NT2/D1 (cell line): ENCODE data around the gene HOXA3.

Experiments used
- DNase-seq: peaks from one replicate; pipeline ENCODE4 v3.0.0-alpha.2; 2011; ENCODE audit warnings: low read depth, low spot score
- H3K27me3 ChIP-seq: 2 replicates; pipeline ENCODE4 v1.6.0; 2011; ENCODE audit warnings: mild to moderate bottlenecking; ENCODE audit not compliant: insufficient read length, insufficient read depth
- H3K36me3 ChIP-seq: 2 replicates; pipeline ENCODE4 v1.6.1; 2011; ENCODE audit warnings: mild to moderate bottlenecking, low read length, mixed read lengths; ENCODE audit not compliant: insufficient read depth, insufficient read length
- H3K4me1 ChIP-seq: 2 replicates; pipeline ENCODE4 v1.5.1; 2011; ENCODE audit not compliant: insufficient read depth, insufficient read length
- H3K4me3 ChIP-seq: 2 replicates; pipeline ENCODE4 v1.5.1; 2011; ENCODE audit warnings: low read depth; ENCODE audit not compliant: insufficient read length
- H3K9ac ChIP-seq: 2 replicates; pipeline ENCODE4 v1.6.0; 2011; ENCODE audit warnings: low read depth; ENCODE audit not compliant: insufficient read length
- H3K9me3 ChIP-seq: 2 replicates; pipeline ENCODE4 v1.5.1; 2011; ENCODE audit warnings: mild to moderate bottlenecking, low read length; ENCODE audit not compliant: insufficient read depth
- SUZ12 ChIP-seq: IDR thresholded peaks from 2 replicates; pipeline ENCODE4 v1.6.1; 2011; ENCODE audit not compliant: insufficient read length, insufficient read depth; ENCODE audit errors: extremely low read depth
- YY1 ChIP-seq: IDR thresholded peaks from 2 replicates; pipeline ENCODE4 v1.6.1; 2011; ENCODE audit not compliant: insufficient read length, insufficient read depth
- ZNF274 ChIP-seq: IDR thresholded peaks from 2 replicates; pipeline ENCODE4 v1.6.1; 2011; ENCODE audit warnings: mild to moderate bottlenecking, low read depth, low read length

HOXA3 gene

DNA sequence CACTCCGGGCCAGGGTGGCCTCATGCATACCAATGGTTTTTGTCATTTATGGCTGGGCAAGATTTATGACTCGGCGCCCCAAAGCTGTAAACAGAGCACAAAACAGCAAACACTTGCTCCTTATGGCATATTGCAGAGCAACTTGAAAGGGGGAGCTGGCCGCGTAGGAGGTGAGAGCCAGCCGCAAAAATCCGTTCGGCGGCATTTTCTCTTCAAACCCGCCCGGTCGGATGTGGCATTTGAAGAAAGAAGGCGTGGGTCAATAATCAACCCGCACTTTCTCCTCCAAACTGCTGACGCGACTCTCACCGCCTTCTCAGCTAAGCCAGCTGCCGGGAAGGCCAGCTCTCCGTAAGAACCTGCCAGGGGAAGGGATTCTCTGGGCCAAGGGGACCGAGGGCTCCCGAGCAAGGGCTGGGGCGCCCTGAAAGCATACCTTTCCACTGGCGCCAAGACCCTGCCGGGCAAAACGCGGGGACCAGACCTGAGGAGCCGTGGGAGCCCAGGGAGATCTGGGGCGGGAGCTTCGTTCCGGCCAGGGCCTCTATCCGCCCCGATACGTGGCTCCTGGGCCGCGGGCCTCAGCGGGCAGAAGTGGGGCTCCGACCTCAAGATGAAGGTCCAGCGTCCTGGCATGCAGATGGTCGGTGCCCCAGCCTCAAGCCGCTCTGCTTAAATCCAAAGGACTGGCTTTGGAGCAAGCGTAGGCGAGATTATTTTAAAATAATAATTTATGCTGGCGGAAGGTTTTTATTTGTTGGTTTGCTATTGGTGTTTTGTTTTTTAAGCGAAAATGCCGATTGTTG lies 37.0 kb downstream of the HOXA3 start:
- no peak for TF ChIP-seq ZNF274
- no peak for TF ChIP-seq SUZ12
- no peak for TF ChIP-seq YY1
- Histone ChIP-seq H3K4me3 (no peak overlapping the region), H3K4me1 (peaks cover 5% of the 10 kb centered on the region), H3K36me3 (no peaks in the 10 kb centered on the region), H3K9ac (no peak overlapping the region), H3K9me3 (no peaks in the 10 kb centered on the region), H3K27me3 (peaks cover 97% of the 10 kb centered on the region)
- DNase-seq = no peak

DNA sequence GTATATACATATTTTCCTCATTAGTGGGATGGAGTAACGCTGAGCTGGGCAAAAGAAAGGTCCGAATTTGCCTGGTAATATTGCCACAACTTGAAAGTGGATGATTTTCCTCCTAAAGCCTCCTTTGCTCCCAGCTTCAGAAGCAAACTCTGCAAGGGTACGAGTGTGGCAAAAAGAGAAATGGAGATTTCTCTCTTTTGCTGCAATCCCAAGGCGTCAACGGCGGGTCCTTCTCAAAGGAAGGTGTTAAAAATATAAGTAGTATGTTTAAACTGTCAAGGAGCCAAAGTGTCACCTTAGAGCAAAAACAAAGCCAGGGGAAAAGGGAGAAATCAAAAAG lies 37.5 kb downstream of the HOXA3 start:
- Histone ChIP-seq H3K36me3 (no peaks in the 10 kb centered on the region), H3K4me3 (no peak overlapping the region), H3K9me3 (no peaks in the 10 kb centered on the region), H3K27me3 (peaks cover 97% of the 10 kb centered on the region), H3K9ac (no peak overlapping the region), H3K4me1 (peaks cover 6% of the 10 kb centered on the region)
- no peak for DNase-seq
- no peak for TF ChIP-seq YY1
- TF ChIP-seq SUZ12 = peak; percentile 38
- no peak for TF ChIP-seq ZNF274

DNA sequence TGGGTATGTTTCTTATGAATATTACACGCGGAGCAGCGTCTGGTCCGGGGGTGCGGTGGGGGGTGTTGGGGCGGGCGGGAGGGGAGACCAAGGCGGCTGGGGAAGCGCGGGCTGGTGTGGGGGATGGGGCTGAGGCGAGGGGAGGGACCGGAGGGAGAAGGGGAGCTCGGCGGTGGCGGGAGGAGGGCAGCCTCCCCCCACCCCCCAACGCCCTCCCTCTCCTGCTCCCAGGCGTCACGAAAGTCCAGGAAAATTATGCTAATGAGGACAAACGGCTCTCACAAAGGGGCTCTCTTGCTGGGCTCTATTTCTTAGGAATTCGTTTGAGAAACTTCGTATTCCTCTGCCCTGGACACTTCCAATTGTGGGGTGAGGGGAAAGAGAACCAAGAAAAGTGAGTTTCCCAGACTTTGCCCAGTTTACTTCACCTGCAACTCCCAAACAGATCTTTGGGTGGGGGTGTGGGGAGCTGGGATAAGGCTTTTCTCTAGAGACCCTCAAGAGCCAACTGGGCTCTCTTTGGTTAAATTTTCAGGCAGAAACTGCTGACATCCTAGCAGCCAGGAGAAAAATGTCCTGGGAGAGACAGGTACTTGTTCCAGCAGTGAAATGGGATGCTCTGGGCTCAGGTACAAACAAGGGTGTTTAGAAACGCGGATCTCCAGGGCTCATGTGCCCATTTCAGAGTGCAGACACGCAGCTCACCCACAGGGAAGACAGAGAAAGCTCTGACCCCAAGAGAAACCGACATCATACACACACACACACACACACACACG lies 38.2 kb downstream of the HOXA3 start:
- DNase-seq = no peak
- Histone ChIP-seq H3K27me3 (peaks cover 97% of the 10 kb centered on the region), H3K36me3 (no peaks in the 10 kb centered on the region), H3K9me3 (no peaks in the 10 kb centered on the region), H3K4me1 (peaks cover 6% of the 10 kb centered on the region), H3K9ac (no peak overlapping the region), H3K4me3 (no peak overlapping the region)
- TF ChIP-seq YY1 (no peak), SUZ12 (peak; percentile 10)

DNA sequence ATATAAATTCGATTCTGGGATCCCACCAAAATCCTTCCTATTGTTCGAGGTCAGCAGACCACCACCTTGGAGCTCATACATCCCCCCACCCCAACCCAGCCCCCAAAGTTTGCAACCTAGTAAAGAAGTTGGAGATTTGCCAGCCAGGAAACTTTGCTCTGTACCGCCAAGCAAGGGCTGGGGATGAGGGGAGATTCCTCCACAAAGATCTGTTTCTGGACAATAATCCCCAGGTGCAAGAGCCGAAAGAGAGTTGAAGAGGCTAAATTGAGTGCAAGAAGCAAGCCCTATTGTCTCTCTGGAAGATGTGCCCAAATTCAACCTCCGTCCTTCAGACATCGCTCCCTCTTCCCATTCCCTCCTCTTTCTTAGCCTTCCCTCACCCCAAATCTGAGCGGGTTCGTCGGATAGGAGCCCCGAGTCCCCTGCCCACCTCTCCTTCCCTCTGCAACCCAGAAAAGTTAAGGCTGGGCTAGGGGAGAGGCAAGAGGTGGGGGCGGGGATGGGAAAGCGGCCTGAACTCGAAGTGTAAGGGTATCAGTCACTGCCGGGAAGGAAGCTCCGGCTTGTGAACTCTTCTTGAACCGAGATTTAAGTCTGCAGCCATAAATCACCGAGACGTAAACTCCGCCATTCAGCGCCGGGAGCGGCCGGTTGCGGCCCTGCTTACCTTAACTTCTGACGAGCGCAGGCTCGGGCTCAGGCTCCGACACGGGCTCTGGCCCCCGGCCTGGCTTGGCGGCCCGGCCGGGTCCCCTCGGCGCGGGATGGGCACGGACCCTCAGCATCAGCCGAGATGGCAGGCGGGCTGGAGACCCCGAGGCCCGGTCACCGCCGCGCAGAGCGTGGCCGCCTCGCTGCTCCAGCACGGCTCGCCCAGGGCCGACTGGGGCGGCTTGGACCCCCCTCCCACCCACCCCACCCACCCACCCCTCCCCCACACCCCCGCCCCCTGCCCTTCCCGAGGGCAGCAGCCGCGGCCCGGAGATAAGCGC lies 39.1 kb downstream of the HOXA3 start:
- H3K9me3 ChIP-seq = no peaks in the 10 kb centered on the region
- no peaks in the 10 kb centered on the region for H3K36me3 ChIP-seq
- DNase-seq = no peak
- TF ChIP-seq SUZ12 = no peak
- no peak for TF ChIP-seq YY1
- TF ChIP-seq ZNF274 = no peak
- peaks cover 7% of the 10 kb centered on the region for H3K4me1 ChIP-seq
- no peak overlapping the region for H3K9ac ChIP-seq
- peak overlapping the region; percentile 11 for H3K4me3 ChIP-seq
- peaks cover 97% of the 10 kb centered on the region for H3K27me3 ChIP-seq

DNA sequence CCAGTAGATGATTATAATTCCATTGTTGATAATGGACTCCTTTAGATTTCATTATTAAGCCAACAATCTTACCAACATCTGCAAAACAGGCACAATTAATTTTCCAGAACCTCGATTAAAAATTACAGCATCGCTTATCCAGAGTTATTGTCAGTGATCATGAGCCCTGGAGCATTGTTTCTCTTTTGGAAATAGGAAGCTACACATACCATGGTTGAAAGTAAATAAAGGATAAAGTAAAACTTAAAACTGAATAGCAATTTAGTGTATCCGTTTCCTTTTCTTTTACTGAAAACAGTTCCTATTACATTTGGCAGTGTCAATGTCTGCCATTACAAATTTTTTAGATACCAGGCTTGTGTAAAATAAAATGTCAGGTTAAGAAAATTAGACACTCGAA lies 40.0 kb downstream of the HOXA3 start:
- no peak for TF ChIP-seq SUZ12
- no peak for TF ChIP-seq ZNF274
- TF ChIP-seq YY1 = no peak
- Histone ChIP-seq H3K4me3 (no peak overlapping the region), H3K4me1 (peaks cover 11% of the 10 kb centered on the region), H3K9me3 (no peaks in the 10 kb centered on the region), H3K27me3 (peaks cover 97% of the 10 kb centered on the region), H3K9ac (no peak overlapping the region), H3K36me3 (no peaks in the 10 kb centered on the region)
- no peak for DNase-seq

DNA sequence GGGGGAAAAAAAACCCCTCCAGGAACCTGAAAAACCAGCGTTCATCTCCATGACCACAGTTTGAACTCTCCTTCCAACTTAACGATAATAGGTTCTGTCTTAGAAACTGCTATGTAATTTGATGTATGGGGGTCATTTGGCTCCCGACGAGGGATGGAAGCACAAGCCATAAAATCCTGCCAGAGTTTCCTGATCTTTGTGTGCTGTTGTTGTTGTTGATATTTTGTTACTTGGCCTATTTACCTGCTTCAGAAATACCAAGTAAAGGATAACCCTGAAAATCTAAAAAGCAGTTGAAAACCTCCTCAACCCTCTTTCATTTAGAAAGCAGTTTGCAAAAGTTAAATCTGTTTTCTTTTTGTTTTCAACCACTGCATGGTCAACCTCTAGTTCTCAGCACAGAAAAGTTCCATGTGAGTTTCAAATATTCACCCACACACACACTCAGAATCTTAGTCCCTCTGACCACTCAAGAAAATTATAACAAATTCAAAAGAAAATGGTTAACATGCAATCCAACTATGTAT lies 40.6 kb downstream of the HOXA3 start:
- H3K9ac ChIP-seq = no peak overlapping the region
- no peaks in the 10 kb centered on the region for H3K9me3 ChIP-seq
- peaks cover 97% of the 10 kb centered on the region for H3K27me3 ChIP-seq
- H3K4me1 ChIP-seq = peaks cover 11% of the 10 kb centered on the region
- TF ChIP-seq YY1 (no peak), SUZ12 (no peak), ZNF274 (no peak)
- DNase-seq = no peak
- H3K4me3 ChIP-seq = no peak overlapping the region
- H3K36me3 ChIP-seq = no peaks in the 10 kb centered on the region
